Activated naive CD4-positive, alpha-beta T cell treated with anti-CD3 and anti-CD28 coated beads, Interleukin-2, amount 50 U/mL, for 16 hours (primary cell): ENCODE results near the gene VGLL4.

ENCODE experiments used
- DNase-seq: peaks from one replicate; pipeline ENCODE4 v3.0.0-alpha.2; 2020

Gene VGLL4

DNA sequence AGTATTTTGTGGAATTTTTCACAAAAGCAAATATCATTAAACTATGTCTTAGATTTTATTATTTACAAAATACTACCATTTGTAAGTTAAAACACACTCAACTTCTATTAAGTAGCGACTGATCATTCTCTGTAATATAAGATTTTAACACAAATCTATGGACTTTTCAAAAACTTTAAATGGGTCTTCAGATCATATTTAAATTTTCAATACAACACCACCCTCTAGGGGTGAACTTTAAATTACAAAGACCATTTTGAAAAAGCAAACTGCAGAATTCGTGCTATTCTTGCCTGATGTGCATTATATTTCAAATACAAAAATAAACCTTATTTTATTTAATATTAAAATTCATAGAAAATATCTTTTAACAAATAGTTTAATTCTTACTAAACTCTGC lies 8.2 kb upstream of the VGLL4 start:
- no peak for DNase-seq

DNA sequence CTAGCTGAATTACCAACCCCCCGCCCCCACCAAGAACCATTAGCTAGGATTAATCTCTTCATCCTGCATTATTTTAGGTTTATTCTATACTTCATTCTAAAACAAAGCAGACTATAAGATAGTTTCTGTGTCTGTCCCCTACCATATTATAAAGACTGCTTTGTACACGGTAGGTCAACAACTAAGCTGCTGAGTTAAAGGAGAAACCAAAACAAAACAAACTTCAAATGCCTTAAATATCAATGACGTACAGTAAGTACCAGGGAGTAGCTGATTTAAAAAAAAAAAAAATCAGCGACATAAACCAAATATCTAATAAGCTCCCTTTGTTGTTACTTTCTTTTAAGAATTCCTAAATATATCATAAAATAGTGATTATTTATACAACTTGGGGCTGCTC lies 7.8 kb upstream of the VGLL4 start:
- no peak for DNase-seq

DNA sequence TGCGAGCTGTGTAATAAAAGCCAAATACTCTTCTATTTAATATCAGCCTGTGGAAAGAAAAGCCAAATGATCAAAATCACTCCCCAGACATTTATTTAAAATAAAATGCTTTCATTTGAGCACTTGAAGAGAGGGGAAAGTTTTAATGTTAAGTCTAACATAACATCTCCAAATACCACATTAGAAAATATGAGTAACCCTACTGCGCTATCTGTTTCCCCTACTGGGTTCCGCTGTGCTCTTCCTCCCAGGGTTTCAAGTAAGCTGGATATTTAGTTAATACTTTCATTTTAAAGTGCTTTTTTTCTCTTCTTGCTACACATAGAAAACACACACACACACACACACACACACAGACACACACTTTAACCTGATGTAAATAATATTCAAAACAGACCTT lies 6.7 kb upstream of the VGLL4 start:
- DNase-seq: no peak

DNA sequence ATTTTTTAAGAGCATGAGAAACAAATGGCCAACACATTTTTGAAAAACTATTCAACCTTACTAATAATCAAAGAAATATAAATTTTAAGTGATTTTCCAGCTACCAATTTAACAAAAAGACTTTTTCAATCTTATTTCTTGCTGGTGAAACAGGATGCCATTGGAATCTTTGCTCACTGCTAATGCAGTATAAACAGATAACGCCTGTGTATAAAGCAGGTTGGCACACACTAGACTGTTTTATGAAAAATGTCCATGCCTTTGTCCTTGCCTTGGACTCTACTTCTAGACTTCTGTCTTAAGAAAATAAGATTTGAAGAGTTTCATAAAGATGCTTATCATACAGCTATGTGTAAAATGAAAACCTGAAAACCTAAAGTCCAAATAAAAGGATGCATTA lies 5.0 kb upstream of the VGLL4 start:
- no peak for DNase-seq

DNA sequence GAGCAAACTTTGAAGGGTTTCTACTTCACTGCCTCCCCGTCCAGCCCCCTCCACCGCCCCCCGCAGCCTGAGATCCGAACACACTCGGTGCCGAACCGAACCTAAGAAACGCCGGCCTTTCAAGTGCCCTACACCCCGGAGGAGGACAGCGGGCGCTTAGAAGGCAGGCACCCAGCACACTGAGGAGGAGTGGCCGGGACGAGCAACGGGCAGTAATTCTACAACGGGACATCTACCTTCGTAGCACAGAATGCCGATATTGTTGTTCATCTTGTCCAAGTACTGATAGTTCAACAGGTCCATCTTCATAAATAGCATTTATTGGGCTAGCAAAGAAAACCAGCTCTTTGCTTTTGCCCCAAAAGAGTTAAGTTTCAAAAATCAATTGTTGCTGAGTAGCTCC lies 513 bp downstream of the VGLL4 start:
- peak; percentile 25 for DNase-seq

DNA sequence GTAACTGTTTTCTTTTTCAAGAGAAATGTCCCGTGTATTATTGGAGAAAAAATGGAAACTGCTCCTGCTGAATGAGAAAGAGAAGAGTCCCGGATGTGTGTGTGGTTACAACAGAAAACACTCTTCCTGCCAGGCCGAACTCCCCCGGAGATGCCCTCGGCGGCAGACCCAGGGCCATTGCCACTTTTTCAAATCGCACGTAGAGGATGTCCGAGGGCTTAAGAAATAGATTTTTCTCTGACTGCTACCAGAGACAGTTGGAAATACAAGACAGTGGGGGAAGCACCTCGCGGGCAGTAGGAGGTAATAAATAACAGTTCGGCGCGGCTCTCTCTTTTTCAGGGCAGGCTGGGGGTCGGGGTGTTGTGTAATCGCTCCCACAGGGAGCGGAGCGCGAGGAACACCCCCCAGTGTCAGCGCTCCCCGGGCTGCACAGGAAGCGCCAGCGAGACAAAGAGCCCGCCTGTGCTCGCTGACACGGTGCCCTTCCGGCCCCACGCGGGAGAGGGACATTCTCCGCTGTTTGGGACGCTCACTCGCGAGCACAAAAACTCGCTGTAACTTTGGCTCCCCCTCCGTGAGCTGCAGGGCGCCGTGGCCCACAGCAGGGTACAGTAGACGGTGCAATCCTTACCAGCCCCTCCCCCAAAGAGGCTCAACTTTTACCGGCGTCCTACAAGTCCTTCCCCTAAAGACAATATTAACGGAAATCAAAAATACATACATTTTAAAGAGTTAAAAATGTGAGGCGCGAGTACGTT lies 1.1 kb downstream of the VGLL4 start:
- DNase-seq: peak; percentile 57

DNA sequence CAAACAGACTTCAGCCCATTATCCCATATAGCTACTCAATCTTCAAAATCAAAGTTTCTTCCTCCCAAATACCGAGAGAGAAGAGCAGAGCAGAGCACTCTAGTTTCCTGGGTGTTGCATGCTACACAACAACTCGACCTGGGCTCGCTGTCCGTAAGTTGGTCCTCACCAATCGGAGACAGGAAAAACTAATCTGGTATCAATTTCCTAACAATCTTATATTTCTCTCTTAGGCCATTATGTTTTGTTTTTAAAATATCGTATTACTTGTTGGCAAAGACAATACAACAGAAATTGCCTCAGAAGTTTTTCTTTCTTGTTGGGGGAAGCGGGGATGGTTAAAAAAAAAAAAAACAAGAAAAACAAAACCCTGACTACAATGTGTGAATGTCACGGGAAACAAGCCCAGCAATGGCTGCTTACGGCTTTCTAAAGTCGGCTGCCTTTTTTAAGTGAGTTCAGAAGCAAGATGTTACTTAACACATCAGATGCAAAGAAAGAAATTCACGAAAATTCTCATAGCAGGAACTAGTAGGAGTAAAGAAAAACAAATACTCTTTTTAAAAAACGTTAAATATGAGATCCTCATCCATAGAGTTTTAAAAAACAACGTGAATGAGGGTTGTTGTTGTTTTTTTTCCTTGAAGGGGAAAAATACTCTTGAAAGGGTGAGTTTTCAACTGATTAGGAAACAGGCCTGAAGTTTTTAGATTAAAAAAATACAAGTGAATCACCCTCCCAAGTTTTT lies 1.9 kb downstream of the VGLL4 start:
- DNase-seq: no peak

DNA sequence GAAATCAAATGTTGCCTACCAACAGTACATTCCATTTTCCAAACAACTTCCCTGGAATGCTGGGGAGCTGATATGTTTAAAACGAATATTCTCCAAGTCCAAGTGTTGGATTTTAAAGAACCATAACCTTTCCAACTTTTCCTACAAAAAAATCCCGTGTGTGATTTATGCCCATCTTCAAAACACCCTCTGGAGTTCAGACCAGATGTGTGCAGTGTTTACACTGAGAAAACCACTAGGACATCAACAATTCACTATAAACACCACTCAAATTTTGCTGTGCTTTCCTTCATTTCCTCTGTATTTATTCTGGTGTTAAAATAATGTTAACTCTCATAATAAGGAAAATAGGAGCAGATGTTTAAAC lies 2.4 kb downstream of the VGLL4 start:
- no peak for DNase-seq

DNA sequence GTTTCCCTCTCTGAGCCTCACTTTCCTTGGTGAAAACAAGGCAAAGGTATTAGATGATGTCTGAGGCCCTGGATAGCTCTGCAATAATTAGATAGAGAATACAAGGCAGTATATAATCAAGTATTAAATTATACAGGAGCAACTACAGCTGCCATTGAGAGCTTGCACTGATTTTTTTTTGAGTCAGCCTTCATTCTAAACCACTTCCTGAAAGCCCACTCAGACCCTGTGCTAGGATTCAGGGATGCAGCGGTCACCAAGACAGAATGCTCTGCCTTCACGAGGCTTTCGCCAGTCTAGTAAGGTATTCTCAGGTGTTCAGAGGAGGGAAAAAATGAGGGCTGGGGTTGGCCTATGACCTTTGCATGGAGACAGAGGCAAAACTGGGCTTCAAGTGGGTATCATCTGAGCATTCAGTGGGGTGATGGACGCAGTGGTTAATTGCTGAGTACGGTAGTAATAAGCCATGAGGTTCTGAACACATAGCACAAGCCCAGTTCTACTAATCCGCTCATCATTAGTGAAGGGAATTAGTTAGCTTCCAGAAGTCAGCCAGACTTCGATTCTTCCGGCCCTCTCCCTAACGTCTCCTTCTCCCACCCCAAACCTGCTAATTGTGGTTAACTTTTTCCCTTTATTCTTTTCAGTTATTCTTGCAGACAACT lies 3.6 kb downstream of the VGLL4 start:
- DNase-seq: no peak

DNA sequence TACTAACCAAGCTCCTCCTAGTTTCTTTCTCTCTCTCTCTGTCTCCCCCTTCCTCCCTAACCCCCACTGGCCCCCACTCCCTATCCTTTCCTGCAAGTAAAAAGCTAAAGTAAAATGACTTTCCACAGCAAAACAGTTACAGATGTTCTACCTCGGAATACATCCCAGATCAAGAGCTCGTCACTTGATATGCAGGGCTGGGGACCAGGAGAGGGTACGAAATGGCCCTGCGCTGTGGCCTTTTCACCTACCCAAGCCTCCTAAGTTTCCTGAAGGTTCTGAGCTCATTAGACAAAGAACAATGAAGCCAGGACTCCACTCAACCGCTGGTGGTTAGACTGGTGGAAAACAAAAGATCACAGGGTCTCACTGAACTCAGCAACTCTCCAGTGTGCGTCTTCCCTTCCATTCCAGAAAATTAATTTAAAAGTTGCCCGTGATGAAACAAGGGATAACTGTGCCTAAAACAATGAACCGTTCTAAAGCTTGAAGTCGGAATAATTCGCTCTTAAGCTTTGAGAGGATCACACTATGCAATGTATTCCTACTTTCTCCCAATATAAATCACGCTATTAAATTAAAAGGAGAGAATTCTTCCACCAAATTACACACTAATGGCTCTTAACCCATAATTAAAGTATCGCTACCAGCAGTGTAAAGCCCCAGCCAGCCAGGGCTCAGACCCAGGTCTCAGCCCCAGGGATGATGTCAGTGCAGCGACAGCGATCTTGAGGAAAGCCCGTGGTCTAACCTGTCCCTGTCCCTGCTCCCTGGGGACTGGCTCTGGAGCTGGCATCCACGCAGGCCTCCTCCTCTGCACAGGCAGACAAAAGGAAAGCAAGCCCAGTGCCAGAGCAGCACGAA lies 5.0 kb downstream of the VGLL4 start:
- DNase-seq: no peak

DNA sequence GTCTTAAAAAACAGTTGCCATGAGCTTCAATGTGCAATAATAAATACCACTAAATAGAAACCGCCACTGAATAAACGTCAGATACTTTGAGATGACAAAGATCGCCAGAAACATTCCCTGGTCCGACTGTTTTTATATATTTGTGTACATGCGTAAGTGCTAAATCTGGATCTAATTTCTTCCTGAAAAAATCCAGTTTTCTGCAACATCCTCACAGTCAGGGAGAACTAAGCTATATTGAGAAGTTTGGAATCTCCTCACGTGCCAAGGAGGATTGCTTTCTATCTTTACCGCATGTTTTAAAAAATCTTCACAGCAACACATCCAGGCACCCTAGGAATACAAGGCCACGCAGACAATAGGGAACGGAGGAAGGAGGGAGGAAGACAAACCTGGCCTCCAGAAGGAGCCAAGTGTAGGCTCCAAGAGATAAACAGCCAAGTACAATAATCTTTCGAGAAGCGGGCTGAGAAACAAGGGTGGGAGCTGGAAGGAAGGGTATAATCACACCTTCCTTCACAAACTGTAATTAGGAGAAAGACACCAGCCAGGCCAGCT lies 5.7 kb downstream of the VGLL4 start:
- DNase-seq: no peak

DNA sequence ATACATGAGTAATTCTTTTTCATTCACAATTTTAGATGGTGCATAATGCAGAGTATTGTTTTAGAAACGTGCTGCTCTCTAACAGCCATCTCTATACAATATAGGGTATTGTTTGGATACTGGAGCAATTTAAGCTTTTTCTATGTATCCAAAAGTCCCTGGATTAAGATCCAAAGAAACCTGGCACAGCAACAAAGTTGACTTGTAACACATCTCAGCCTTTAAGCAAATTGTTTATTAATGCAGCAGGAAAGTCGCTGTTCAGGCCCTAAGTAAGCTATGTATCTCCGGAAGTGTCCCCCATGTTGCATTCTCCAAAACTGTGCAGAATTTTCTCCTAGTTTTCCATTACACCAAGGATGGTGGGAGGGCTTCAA lies 7.3 kb downstream of the VGLL4 start:
- DNase-seq: no peak

DNA sequence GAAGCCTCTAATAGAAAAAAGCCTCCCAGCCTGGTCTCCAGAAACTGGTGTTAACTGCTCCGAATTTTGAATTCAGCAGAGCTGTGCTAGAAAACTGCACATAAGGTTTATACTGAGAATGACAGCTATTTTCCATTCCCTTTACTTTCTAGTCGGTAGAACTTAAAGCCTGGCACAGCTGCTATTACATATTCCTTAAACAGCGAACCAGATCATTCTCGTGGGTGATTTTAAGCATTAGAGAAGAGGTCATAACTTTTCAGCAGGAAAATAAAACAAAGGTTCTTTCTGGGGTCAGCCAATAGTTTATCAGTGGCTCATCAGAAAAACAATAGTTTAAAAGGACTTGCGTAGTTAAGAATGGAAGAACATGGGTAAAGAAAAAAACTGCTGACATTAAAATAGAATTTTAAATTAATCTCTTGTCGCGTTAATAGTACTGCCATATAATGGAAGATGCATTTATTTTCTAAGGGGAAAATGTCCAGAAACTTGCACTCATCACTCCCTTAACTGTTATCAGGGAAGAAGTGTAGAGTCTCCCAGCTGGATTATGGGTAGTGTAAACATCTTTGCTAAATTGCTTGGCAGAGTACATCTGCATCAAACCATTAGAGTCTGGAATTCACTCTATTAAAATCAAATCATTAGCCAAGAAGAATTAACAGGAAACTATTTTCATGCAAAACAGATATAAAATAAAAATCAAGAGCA lies 7.9 kb downstream of the VGLL4 start:
- DNase-seq: no peak

DNA sequence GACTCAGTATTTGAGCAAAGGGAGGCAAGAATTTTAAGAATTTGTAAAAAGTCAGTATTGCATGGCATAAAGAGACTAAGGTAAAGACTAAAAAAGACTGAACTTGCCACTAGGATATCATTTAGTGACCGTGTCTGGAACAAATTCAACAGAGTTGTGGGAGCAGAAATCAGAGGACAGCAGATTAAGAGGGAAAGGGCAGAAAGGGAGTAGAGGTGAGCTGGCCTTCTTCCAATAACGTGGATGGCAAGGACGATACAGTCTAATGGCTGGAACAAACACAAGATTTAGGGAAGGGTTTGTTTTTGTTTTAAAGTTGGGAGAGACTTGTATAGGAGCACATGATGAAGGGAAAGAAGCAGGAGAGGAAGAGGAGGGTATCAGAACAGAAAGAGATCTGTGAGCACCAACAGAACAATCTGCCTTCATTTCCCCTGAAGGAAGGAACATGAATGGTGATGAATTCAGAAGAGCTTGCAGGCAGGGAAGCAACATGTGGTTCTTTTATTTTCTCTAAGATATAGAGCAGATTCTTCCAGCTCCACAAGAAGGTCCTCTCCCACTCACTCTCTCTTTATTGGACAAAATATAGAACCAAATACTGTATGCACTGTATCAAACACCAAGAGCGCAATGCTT lies 8.6 kb downstream of the VGLL4 start:
- DNase-seq: no peak

DNA sequence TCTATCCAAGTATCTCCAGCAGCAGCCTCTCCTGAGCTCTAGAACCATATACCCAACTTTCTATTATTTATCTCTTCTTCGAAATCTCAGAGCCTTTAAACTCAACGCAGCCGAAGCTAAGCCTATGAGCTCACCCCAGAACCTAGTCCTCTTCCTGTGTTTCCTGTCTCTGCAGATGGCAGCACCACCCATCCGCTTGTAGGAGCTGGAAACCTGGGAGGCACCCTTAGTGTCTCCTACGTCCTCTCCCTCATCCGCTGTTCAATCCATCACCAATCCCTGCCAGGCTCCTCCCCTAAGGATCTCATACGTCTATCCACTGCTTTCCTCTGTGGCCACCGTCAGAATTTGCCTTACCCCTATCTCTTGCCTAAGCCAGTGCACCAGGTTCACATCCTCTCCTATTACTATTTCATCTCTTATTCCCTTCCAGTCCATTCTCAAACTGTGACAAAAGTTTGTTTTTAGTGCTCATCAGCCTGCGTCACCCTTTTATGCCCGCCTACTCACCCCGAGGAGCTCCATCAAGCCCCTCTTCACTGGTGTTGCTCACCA lies 9.6 kb downstream of the VGLL4 start:
- DNase-seq: no peak

DNA sequence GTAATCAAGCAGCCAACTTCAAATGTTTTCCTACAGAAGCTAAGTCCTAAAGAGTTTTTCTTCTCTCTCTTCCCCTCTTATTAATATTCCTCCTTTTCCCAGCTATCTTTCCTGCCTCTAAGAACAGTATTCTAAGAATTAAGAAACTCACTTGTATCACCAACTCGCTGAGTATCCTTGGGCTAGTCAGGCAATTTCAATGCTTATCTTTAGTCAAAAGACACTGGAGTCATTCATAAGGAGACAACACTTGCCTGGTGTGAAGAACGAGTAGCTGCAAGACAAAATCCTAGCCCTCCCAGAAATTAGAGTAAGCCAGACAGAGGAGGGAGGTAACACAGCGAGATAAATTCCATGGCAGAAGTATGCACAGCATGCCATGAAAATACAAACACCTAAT lies 10.7 kb downstream of the VGLL4 start:
- DNase-seq: no peak

DNA sequence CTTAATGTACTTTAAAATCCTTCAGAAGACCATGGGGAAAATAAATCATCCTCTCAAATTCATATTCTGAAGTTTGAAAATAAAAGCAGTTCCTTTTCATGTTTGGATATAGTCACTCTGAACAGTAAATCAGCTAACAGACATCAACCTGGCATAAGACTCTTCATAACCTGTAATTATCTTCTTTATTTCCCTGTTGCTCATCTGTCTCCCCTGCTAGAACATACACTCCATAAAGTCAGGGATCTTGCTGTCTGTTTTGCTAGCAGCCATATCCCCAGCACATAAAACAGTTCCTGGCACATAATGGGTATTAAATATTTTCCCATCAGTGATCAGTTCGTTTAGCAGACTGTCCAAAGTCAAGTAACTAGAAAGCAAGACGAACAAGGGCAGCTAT lies 11.2 kb downstream of the VGLL4 start:
- DNase-seq: no peak

DNA sequence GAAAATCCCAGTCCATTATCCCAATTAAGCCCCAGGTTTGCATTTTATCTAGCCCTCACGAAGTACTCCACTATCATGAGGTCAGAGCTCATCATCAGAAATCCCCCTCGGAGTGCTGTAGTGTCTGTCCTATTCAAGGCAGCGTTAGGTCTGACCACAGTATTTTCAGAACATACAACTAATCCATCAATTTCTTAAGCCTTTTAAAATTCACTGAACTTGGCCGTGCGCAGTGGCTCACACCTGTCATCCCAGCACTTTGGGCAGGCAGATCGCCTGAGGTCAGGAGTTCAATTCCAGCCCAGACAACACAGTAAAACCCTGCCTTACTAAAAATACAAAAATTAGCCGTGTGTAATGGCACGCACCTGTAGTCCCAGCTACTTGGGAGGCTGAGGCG lies 11.9 kb downstream of the VGLL4 start:
- DNase-seq: no peak

DNA sequence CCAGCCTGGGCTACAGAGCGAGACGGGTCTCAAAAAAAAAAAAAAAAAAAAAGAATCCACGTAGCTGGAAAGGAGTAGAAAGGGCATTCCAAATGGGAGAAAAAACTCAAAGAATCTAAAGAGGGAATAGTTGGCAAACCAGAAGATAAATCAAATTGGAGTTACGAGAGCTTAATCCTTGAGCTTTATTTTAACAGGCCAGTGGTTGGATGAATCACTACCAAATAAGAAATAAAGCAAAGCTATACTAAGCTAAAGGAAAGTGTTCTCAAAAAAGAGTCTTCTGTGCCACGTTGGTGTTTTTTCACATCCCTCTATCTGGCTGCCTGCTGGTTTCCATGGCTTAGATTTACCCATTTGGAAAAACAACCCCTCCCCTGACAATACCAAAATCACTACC lies 14.0 kb downstream of the VGLL4 start:
- no peak for DNase-seq

DNA sequence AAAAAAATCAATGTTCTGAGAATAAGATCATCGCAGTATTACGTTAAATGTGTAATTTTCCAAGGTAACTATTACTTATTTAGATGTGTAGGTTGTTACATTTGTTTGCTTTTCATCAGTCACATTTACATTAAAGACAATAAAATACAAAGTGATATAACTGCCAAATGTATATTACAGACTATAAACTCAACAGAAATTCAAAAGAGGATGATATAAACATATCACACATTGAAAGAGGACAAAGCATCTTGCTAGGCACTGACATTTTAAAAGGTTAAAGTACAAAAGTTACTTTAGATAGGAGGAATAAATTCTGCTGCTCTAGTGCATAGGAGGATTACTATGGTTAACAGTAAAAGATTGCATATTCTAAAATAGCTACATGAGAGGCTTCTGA lies 16.1 kb downstream of the VGLL4 start:
- DNase-seq: no peak

DNA sequence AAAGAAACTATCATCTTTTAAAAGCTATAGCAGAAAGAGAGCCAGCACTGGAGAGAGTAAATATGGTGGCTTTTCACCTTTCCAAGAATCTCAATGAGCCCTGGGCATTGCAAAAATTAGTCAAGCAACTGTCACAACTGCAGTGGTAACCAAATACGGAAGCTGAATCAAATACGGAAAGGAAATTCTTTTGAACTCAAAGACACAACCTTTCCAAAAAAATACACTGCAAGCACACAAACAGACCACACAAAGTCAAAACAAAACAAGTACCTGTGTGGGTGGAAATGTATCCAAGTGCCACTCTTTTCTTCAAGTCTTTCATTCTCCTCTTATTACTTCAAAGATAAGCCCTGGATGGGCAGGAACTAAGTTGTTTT lies 17.6 kb downstream of the VGLL4 start:
- DNase-seq: no peak
